Lung (tissue), 12 donors: ENCODE results near the gene PRSS21. TPM values are rescaled to one million over a fixed set of nuclear protein-coding genes. Genes with fewer than 3 reads are reported as not detected.

Experiments
- ATAC-seq: fragments of 200-7000 bp; cut with Tn5 transposase; one replicate; pipeline ENCODE4 v1.9.1; 2020; ENCODE audit warnings: moderate number of reproducible peaks; ENCODE audit not compliant: insufficient read depth, low FRiP score
- DNase-seq, 3 donors: peaks; one replicate each; pipeline ENCODE4 v3.0.0-alpha.2; 2013 to 2017
- H3K27ac ChIP-seq, 2 donors: one replicate each; pipeline ENCODE4 v1.5.1; 2013; ENCODE audit warnings: mild to moderate bottlenecking in 2 of 2, moderate library complexity in 2 of 2, control low read depth in 1 of 2, inconsistent platforms in 1 of 2, low read depth in 1 of 2, low read length in 1 of 2
- H3K27me3 ChIP-seq, 3 donors: one replicate each; pipeline ENCODE4 v1.5.1; 2013; ENCODE audit warnings: low read length in 2 of 3; ENCODE audit not compliant: control insufficient read depth in 3 of 3, insufficient read depth in 3 of 3
- H3K36me3 ChIP-seq, 4 donors: one replicate each; pipeline ENCODE4 v1.5.1; 2013; ENCODE audit warnings: low read length in 4 of 4, mild to moderate bottlenecking in 1 of 4, moderate library complexity in 1 of 4; ENCODE audit not compliant: control insufficient read depth in 4 of 4, insufficient read depth in 4 of 4
- H3K4me1 ChIP-seq, 5 donors: one replicate each; pipeline ENCODE4 v1.5.1; 2013; ENCODE audit warnings: low read length in 5 of 5, mild to moderate bottlenecking in 2 of 5, moderate library complexity in 1 of 5; ENCODE audit not compliant: control insufficient read depth in 5 of 5, insufficient read depth in 5 of 5
- H3K4me3 ChIP-seq: one replicate; pipeline ENCODE4 v1.5.1; 2013; ENCODE audit warnings: mild to moderate bottlenecking, control low read depth, moderate library complexity
- H3K9ac ChIP-seq, 2 donors: one replicate each; pipeline ENCODE4 v1.5.1; 2013; ENCODE audit warnings: low read length in 2 of 2, control low read depth in 1 of 2; ENCODE audit not compliant: insufficient read depth in 1 of 2
- H3K9me3 ChIP-seq, 4 donors: one replicate each; pipeline ENCODE4 v1.5.1; 2013; ENCODE audit warnings: low read length in 3 of 4, mild to moderate bottlenecking in 1 of 4, moderate library complexity in 1 of 4; ENCODE audit not compliant: control insufficient read depth in 4 of 4, insufficient read depth in 3 of 4
- WGBS, 2 donors: extraction: QIAGEN DNeasy Blood & Tissue Kit; methylation state at CpG; one replicate each; pipeline ENCODE4 v1.1.7; 2013; 5-methylcytosine and 5-hydroxymethylcytosine counted together
- polyA plus RNA-seq, 2 donors: library from polyadenylated mRNA; stranded (reverse); fragments of 200-250 nt; gene quantifications; one replicate each; pipeline ENCODE4 v1.2.1, GENCODE V29; 2013
- total RNA-seq, 2 donors: library from RNA; depleted of rRNA in 1 of 2; stranded (reverse); fragments of >200 nt in 1 of 2; gene quantifications; one replicate each; pipeline ENCODE4 v1.2.1, GENCODE V29; 2014 to 2021
- TF ChIP-seq, protein P1 (sequence below): IDR thresholded peaks from 2 replicates; pipeline ENCODE4 v1.5.1; 2012; ENCODE audit warnings: mild to moderate bottlenecking; ENCODE audit errors: control extremely low read depth, extremely low read depth
- donor health status: control.
- donor health status: control.
- donor health status: Bipolar disorder and iron deficiency.
- donor health status: healthy.
- donor health status: DM: yes; HTN: yes; CAD: no.

PRSS21 gene
- total and polyA plus RNA-seq, 4 donors = 0.77 to 7.9 (median 4.2) TPM; not detected in 1

DNA sequence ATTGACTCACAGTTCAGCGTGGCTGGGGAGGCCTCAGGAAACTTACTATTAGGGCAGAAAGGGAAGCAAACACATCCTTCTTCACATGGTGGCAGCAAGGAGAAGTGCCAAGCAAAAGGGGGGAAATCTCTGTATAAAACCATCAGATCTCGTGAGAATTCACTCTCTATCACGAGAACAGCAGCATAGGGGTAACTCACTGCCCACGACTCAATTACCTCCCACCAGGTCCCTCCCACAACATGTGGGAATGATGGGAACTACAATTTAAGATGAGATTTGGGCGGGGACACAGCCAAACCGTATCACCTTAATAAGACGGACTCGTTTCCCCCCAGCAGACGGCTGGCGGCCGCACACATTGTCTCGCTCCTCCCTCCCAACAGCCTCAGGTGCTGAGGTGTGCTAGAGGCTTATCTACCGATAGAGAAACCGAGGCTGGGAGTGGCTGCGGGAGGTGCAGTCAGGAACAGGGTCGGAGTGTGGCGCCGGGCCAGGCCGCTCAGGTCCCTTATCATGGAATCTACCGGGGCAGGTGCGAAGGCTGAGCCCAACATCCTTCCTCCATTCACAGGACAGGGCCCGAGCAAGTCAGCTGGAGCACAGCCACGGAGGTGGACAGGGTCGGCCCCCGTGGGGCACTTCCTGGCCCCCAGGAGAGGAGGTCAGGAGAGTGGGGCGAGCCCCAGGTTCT lies 8.2 kb downstream of the PRSS21 start:
- TF ChIP-seq, protein P1, sequence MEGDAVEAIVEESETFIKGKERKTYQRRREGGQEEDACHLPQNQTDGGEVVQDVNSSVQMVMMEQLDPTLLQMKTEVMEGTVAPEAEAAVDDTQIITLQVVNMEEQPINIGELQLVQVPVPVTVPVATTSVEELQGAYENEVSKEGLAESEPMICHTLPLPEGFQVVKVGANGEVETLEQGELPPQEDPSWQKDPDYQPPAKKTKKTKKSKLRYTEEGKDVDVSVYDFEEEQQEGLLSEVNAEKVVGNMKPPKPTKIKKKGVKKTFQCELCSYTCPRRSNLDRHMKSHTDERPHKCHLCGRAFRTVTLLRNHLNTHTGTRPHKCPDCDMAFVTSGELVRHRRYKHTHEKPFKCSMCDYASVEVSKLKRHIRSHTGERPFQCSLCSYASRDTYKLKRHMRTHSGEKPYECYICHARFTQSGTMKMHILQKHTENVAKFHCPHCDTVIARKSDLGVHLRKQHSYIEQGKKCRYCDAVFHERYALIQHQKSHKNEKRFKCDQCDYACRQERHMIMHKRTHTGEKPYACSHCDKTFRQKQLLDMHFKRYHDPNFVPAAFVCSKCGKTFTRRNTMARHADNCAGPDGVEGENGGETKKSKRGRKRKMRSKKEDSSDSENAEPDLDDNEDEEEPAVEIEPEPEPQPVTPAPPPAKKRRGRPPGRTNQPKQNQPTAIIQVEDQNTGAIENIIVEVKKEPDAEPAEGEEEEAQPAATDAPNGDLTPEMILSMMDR = no peak
- Histone ChIP-seq H3K27me3 (peaks cover 0 to 3% (median 0%) of the 10 kb centered on the region in 3 donors), H3K36me3 (no peaks in the 10 kb centered on the region), H3K4me3 (no peak overlapping the region), H3K9me3 (no peaks in the 10 kb centered on the region), H3K4me1 (peaks cover 0 to 8% (median 0%) of the 10 kb centered on the region in 5 donors), H3K9ac (no peak overlapping the region), H3K27ac (no peak overlapping the region)
- no peak for ATAC-seq
- 77 to 82% methylated on average over 26 of the region's 26 CpGs for WGBS, 2 donors
- DNase-seq = no peak

DNA sequence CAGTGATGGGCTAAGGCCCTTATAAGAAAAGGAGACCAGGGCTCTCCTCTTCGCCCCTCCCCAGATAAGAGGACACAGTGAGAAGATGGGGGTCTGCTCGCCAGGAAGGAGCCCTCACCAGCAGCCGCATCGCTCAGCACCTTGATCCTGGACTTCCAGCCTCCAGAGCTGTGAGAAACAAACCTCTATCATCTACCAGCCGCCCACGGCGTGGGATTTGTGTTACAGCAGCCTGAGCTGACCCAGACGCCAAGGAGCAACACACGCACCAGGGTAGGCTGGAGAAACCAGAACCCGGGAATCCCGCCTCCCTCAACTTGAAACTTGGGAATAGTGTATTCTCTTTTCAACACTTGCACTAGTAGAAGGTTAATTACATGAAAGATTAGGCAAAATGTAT lies 8.9 kb downstream of the PRSS21 start:
- no peak for ATAC-seq
- no peak for DNase-seq
- H3K9ac ChIP-seq = no peak overlapping the region
- no peaks in the 10 kb centered on the region for H3K9me3 ChIP-seq
- peaks cover 0 to 13% (median 0%) of the 10 kb centered on the region in 5 donors for H3K4me1 ChIP-seq
- WGBS, 2 donors = 77 to 94% methylated on average over 11 of the region's 11 CpGs
- H3K36me3 ChIP-seq = no peaks in the 10 kb centered on the region
- H3K27me3 ChIP-seq = peaks cover 0 to 1% (median 0%) of the 10 kb centered on the region in 3 donors
- no peak overlapping the region for H3K27ac ChIP-seq
- H3K4me3 ChIP-seq = no peak overlapping the region
- TF ChIP-seq, protein P1 = no peak

DNA sequence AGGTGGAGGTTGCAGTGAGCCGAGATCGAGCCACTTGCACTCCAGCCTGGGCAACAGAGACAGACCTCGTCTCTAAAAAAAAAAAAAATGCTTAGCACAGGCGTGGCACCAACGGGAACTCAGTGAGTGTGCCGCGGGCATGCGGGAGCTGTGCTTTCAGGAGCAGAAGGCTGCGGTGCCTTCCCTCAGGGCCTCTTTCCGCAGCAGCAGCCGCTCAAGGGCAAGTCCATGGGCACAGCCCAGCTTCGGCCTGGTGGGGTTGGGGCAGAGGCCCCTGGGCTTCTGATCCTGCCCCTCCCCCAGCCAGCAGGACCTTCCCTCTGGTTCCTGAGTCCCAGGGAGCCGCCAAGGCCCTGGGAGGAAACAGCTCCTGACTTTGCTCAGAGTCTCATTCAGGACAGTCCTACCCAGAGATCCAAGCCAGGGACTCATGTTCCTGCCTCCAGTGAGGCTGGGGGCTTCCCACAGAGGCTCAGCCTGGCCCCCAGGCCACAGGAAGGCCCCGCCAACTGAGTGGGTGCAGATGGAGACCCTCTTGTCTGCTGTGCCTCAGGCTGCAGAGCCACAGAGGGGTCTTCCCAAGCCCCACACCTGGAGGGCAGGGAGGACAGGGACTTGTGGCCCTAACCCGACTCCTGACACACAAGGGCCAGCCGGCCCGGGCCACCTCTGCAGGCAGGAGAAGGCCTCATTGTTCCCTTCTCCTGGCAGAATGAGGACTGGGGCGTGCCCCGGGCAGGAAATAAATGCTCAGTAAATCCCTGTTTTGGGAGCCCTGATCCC lies 9.7 kb downstream of the PRSS21 start:
- Histone ChIP-seq H3K9me3 (no peaks in the 10 kb centered on the region), H3K4me1 (peaks cover 0 to 13% (median 0%) of the 10 kb centered on the region in 5 donors), H3K4me3 (no peak overlapping the region), H3K9ac (no peak overlapping the region), H3K36me3 (no peaks in the 10 kb centered on the region), H3K27me3 (no peaks in the 10 kb centered on the region), H3K27ac (no peak overlapping the region)
- DNase-seq (no peak), ATAC-seq (no peak)
- 80% methylated on average over 18 to 19 of the region's 19 CpGs for WGBS, 2 donors
- TF ChIP-seq, protein P1 = no peak
